ENCODE results near the gene CLVS2. TPM values are rescaled to one million over a fixed set of nuclear protein-coding genes. Genes with fewer than 3 reads are reported as not detected.

CLVS2 gene
- total RNA-seq, 1 donor from 2014 or later: 0.12 TPM

DNA sequence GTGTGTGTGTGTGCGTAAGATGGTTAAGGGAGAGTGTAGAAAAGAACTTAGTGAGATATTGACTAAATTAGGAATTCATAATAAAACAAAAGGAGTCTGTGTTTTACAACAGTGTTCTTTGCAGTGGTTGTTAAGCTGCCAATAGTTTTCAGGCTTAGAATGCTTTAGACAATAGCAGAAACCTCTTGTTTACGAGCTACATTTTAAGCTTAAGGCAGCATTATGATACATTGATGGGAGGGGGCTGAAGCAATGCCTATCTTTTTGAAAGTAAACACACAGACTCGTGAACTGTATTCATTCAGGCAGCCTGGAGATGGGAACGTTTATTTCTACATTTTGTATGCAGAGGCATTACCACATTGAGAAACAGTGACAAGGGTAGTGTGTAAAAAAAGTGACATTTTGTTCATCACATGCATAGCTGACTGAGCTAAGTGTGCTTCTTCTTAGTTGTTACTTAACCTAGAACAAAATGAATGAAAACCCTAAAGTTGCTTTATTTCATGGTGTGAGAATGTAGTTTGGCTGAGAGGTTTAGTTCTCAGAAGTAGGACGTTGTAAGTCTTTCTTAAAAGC, 21.2 kb downstream of the CLVS2 start:
- ATAC-seq (no peak), DNase-seq (no peak)
- intact Hi-C loops (cut with micrococcal nuclease): no loop called here

DNA sequence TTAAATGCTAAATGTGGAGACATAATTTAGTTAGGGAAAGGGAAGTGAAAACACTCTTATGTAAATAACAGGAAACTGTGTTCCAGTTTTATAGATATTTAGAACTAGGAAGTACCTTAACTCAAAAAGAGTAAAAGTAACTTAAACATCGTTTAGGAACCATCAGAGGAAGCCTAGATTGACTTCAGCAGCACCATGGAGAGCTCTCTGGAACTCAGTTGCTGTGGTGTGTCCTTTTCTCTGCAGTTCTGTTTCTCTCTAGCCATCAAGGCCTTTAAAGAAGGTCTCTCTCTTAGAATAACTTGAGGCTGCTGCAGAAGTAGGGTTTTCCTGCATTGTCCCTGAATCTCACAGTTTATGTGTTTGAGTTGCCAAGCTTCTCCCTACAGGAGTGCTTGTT, 26.9 kb downstream of the CLVS2 start:
- DNase-seq (no peak), ATAC-seq (no peak)
- intact Hi-C loops (cut with micrococcal nuclease): no loop called here

DNA sequence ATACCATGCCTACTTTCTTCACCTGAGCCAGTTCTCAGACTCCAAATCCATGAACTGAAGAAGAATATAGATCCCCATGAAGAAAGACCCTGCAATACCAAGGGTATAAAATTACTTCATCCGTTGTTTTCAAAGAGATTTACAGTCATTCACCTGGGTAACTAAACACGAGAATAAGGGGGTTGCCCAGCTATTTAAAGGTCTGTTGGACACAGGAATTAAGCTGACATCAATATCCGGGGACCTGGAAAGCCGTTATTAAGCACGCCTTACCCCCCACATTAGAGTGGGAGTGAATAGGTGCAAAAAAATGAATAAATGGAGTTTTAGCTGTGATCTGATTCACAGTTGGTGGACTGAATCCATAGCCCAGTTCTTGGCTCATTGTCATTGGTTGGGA, 28.9 kb downstream of the CLVS2 start:
- DNase-seq (no peak), ATAC-seq (no peak)
- intact Hi-C loops (cut with micrococcal nuclease): no loop called here

DNA sequence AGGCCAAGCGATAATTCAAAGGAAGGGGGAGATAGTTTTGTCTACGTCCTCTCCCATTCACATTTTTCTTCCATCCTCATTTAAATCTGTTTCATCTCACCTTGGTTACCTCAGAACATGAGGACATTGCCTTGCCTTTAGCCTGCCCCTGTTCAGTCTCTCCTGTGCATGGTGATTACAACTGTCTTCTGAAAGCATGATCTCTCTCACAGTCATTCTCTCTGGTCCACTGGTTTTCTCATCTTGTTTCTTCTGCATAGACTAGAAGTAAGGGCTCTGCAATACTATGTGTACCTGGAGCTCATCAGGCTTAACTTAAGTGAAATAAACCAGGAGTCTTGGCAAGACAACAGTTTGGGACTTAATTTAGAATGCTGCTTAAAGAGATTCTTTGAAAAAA, 31.4 kb downstream of the CLVS2 start:
- ATAC-seq: no peak

DNA sequence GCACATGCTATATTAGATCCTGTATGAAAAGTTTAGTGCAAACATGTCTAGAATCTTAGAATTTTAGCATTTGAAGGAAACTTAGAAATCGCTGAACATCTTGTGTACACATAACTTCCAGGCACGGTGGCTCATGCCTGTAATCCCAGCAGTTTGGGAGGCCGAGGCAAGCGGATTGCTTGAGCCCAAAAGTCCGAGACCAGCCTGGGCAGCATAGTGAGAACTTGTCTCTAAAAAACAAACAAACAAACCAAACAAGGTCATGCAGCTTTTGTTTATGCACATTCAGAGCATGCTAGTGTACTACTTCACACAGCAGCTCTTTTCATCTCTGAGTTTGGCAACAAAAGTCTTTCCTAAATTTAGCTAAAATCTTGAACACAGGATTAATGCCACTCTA, 32.2 kb downstream of the CLVS2 start:
- ATAC-seq (no peak), DNase-seq (no peak)
- intact Hi-C loops (cut with micrococcal nuclease): no loop called here

More for the DNA sequence above, 31.4 kb downstream of the CLVS2 start:
- DNase-seq: no peak
- intact Hi-C loops (cut with micrococcal nuclease): no loop called here

DNA sequence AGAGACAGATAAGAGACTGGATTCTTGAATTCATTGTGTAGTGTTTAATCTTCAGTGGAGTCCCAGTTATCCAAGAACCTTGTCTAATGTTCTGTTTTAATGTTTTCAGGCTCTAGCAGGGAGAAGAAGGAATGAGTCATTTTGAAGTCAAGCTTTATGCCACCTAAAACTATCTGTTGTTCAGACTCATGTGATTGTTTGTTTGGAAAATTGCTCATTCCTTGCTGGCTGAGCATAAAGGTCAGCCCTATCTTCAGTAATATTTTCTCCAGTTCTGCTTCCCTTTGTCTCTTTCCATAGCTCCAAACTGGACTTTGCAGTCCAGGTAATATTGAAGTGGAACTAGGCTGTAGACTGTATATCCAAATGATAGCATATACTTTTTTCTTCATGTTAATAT, 34.2 kb downstream of the CLVS2 start:
- ATAC-seq (no peak), DNase-seq (no peak)
- intact Hi-C loops (cut with micrococcal nuclease): no loop called here

DNA sequence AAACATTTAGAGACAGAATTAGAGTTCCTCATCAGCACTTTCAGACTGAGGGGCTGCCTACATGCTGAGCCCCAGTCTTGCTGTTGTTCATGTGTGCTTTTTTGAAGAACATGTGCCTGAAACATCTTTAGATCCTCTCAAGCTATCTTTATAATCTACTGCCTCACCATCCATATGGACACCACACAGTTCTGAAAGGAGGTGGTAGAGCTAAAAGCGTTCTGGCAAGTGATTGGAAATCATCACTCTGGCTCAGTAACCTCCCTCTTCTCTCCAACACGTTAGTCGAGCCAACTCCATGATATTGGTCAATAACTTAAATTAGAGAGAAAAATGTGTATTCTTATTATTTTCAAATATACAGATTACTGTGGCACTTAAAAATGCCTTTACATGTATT, 40.6 kb downstream of the CLVS2 start:
- no peak for ATAC-seq
- DNase-seq: no peak
- intact Hi-C loops (cut with micrococcal nuclease): no loop called here

DNA sequence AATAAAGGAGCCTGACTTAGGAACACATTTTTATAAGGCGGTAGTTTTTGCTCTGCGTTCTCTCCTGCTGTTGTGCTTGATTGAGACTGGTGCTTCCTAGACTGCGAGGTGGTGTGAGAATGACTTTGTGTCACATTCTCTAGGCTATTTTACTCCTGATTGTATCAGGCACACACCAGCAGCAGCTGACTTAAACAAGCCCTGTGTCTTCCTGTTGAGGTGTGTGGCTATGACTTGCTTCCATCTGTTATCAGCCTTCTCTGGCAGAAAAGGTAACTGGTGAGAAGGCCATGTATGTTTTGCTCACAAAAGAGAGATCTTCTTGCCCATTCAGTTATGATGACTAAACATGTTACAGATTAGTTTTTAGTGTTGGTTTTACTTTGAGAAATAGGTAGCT, 43.4 kb downstream of the CLVS2 start:
- intact Hi-C loops (cut with micrococcal nuclease): no loop called here
- no peak for ATAC-seq
- no peak for DNase-seq

DNA sequence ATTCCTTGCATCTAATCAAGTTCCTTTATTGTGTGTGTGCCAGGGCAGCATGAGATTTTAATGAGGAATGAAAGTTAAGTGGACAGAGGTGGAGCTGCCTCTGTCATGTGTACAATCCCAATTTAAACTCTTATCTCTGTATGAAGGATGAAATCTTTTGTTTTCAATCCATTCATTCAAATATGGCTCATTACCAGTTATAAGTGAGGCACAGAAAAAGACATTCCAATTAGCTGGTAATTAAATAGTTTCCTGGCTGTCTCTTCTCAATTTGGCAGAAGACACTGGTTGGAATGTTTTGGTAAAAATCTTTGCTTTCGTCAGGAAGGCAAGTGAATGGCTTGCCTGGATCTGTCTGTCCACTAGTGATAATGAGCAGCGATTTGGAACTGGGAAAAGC, 46.4 kb downstream of the CLVS2 start:
- ATAC-seq: no peak
- intact Hi-C loops (cut with micrococcal nuclease): no loop called here
- DNase-seq: no peak

DNA sequence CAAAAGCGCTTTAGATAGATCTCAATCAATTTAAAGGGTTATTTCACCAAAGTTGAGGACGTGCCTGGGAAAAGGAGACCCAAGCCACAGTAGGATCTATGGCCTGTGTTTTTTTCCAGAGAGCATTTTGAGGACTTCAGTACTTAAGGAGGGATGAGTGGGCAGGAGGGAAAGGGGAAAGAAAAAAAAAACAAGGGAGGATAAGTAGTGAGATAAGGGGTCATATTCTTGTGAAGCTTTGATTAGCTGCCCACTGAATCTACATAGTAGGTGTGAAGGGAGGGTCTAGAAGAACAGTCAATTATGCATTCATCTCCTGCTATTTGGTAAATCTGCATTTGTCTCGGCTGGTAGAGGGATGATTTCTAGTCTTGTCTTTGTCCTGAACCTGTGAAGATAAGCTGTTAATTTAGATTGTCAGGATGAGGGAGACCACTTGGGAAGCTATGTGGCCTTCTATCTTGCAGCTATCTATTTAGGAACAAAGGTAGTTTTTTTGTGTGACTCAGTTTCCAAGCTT, 48.4 kb downstream of the CLVS2 start:
- intact Hi-C loops (cut with micrococcal nuclease): no loop called here
- ATAC-seq (no peak), DNase-seq (no peak)

DNA sequence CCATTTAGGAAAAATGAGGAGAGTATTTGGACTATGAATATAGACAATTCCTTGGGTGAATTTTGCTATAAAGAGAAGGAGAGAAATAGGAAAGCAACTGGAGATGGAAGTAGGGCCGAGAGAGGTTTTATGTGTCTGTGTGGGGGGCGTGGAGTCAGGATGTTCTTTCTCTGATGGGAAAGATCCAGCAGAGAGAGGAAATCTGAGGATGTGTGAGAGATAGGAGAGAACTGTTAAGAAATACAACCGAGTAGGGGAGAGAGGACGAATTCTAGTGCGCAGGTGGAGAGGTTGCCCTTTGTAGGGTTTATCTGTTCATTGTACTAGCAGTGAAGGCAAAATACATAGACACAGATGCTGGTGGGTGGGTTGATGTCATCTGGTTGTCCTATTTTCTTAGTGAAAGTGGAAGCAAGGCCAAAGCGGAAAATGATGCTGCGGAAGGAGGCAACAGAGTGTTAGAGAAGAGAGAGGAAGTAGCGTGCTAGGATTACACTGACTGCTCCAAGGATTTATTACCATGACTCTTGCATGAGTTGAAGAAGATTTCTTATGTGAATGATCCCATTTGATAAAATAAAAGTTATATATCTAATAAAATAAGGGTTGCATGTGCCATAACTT, 57.7 kb downstream of the CLVS2 start:
- ATAC-seq: no peak
- no peak for DNase-seq
- intact Hi-C loops (cut with micrococcal nuclease): no loop called here

DNA sequence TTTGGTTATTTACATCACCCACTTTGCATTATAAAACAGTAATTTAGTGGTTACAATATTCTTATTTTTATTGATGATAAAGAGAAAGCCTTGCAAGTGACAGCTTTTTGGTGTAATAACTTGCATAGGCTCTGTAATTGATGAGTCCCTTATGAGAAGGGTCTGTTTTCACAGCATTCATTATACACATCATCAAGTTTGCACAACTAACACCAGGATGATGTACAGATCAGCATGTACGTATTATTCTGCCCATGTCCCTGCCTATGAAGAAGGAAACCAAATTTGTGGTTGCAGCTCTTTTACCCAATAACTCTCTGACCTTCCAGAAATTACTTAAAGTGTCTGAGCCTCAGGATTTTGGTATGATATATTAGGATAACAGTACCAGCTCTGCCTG, 59.2 kb downstream of the CLVS2 start:
- ATAC-seq: no peak
- DNase-seq: no peak
- intact Hi-C loops (cut with micrococcal nuclease): no loop called here

DNA sequence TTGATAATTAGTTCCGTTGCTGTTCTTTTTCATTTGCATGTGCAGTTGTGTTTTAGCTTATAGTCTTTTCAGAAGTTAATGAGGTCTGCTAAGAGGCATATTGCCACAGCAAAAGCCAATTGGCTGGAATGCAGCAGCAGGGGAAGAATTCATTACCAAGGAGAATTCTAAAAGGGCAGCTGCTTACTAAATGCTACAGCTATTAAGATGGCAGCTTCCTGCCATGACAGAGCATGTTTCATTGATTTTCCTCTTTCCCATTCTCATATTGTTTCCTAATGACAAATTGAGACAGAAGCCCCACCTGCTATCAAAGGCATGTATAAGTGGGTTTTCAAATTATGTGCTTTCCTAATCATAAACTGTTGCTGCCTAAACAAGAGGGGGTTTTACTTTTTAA, 66.6 kb downstream of the CLVS2 start:
- ATAC-seq: no peak
- intact Hi-C loops (cut with micrococcal nuclease): no loop called here
- DNase-seq: no peak

DNA sequence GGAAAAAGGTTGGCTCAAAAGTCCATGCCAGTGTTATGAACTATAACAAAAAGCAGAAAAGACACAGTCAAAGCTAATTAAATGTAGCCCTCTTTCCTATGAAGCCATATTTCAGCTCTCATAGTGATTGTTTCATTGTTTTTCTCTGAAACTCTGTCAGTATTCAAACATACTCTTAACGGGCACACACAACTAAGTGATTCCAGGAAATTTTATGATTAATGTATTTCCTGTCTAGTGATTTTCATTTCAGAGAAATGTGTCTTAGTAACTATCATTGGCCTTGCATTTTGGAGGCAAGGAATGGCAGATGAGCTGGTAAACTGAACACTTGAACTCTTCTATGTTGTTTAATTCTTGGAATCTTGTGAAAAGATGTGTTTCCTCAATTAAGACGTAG, 68.0 kb downstream of the CLVS2 start:
- ATAC-seq: no peak
- intact Hi-C loops (cut with micrococcal nuclease): no loop called here
- DNase-seq: no peak

DNA sequence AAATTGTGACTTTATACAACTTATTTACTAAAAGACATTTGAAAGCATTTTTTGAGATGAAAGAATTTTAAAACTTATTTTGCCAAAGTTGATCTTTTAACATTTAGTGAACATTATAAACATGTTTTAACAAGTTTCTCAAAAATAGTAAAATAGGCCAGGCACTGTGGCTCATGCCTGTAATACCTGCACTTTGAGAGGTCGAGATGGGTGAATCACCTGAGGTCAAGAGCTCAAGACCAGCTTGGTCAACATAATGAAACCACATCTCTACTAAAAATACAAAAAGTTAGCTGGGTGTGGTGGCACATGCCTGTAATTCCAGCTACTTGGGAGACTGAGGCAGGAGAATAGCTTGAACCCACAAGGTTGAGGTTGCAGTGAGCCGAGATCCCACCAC, 78.6 kb downstream of the CLVS2 start:
- intact Hi-C loops (cut with micrococcal nuclease): no loop called here
- ATAC-seq: no peak

DNA sequence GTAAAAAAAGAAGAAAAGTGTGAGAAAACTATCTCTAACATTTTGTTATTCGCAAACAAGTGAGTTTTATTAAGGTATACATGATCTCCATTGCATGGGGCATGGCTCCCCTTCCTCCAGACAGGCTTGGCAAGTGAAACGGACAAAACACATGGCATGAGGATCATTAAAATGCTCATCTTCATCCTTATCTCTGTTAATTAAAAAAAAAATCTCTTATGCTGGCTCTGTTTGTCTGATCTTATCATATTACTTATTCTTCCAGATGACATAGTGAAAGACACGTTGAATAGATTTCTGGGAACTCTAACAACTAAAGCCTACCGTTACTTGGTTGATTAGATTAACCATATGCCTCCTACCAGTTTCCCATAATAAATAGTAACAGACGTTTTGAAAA, 89.4 kb downstream of the CLVS2 start:
- intact Hi-C loops (cut with micrococcal nuclease): no loop called here
- ATAC-seq (no peak), DNase-seq (no peak)

More for the DNA sequence above, 78.6 kb downstream of the CLVS2 start:
- DNase-seq: no peak

DNA sequence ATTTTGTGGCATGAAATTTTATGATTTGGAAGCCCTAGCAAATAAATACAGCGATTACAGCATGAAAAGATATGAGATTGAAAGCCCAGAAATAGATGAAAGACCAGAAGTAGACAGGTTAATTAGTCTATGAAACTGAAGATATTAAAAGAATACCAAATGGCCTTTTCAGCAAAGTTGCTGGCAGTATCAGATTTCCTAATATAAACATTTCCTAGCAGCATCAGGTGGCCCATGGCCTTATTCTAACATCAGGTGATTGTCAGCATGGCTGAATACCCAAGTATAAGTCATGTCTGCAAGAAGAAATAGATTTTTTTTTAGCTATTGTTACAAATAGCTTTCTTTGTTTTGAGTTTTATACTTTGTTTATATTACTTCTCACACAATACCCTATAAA, 93.2 kb downstream of the CLVS2 start:
- ATAC-seq: no peak
- intact Hi-C loops (cut with micrococcal nuclease): no loop called here

DNA sequence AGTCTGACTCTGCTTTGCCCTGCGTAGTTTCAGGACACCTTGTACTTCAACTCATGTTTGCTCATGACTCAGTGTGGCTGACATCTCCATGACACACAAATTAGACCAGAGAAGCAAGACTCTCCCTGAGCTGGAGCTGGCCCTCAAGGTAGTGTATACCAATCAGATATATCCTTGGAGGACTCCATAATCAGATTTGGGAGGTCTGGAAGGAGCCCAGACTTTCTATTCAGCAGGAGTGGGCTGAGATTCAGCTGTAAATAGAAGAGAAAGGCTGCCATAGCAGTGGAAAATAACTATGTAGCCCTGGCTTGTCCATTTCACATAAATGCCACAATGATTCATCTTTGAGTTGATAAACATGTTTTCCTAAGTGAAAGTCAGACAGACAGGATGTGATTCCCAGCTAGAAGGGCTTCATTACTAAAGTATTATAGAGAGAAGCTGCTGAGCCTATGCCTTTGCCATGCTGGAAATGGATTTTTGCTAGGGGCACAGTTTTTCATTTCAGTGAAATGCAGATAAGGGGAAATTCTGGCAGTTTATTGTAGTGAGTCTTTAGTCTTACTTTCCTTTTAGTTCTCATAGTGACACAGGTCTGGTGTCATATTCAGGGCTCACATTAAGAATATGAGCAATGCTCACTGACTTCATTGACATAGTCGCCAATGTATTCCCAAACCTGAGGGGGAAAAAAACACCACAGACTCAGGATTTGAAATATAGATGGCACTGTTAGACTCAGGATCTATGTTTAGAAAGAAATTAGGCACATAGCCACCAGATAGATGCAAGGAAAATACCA, 95.3 kb downstream of the CLVS2 start:
- intact Hi-C loops (cut with micrococcal nuclease): no loop called here
- ATAC-seq (no peak), DNase-seq (no peak)

More for the DNA sequence above, 93.2 kb downstream of the CLVS2 start:
- DNase-seq: no peak

DNA sequence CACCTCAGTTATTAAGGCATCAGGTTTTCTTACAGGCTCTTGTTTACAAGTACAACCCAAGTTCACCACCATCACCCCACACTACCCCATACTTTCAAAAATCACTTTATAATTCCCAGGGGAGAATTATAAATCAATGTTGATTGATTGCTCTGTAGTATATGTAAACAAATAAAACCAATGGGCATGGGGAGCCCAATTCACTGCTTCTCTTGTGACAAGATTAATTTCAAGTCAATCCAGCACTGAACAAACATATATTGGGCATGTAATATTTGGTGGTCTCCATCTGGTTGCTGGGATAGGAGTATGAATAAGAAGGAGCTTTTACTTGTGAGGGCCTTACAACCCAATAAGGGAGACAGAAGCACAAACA, 95.8 kb downstream of the CLVS2 start:
- intact Hi-C loops (cut with micrococcal nuclease): no loop called here
- DNase-seq (no peak), ATAC-seq (no peak)

DNA sequence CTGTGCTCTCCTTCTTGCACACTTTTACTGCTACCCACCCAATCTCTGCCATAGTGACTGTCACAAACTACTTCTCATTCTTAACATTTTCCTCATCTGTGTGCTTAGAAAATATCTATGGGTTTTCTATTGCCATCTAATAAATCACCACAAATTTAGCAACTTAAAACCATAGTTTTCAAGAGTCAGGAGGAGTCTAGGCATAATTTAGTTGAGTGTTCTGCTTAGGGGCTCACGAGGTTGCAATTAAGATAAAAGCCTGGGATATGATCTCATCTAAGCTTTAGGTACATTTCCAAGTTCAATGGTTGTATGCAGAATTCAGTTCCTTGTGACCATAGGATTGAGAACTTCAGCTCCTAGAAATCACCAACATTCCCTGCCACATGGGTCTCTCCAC, 98.8 kb downstream of the CLVS2 start:
- intact Hi-C loops (cut with micrococcal nuclease): no loop called here
- ATAC-seq (no peak), DNase-seq (no peak)

DNA sequence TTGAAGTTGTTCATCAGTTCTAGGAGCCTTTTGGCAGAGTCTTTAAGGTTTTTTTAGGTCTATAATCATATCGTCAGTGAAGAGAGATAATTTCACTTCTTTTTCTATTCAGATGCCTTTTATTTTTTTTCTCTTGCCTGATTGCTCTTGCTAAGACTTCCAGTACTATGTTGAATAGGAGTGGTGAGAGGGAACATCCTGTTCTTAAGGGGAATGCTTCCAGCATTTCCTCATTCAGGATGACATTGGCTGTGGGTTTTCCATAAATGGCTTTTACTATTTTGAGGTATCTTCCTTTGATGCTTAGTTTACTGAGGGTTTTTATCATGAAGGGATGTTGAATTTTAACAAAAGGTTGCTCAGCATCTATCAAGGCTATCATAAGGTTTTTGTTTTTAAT, 109.5 kb downstream of the CLVS2 start:
- intact Hi-C loops (cut with micrococcal nuclease): no loop called here
- ATAC-seq (no peak), DNase-seq (no peak)

Data from left ventricle myocardium superior (tissue), 1 donor.